AG10803 (cell line): ENCODE data around the gene SEBOX.

Experiments
- DNase-seq: peaks from one replicate; pipeline ENCODE4 v3.0.0; 2010; ENCODE audit warnings: low read depth
- H3K4me3 ChIP-seq: 2 replicates; pipeline ENCODE4 v1.5.1; 2011; ENCODE audit warnings: mild to moderate bottlenecking, low read length, control low read depth
- TF ChIP-seq, protein P1 (sequence below): conservative IDR thresholded peaks from 2 replicates; pipeline ENCODE4 v1.5.1; 2011; ENCODE audit warnings: mild to moderate bottlenecking, low read length, control low read depth, inconsistent platforms

SEBOX gene

DNA sequence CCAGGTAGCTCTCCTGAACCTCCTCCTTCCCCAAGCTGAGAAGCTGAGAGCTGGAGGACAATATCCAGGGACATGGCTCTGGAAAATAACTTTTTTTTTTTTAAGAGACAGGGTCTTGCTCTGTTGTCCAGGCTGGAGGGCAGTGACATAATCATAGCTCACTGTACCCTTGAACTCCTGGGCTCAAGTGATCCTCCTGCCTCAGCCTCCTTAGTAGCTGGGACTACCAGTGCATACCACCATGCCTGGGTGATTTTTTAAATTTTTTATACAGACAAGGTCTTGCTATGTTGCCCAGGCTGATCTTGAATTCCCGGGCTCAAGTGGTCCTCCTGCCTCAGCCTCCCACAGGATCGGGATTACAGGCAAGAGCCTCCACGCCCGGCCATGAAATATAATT, 34.8 kb upstream of the SEBOX start:
- TF ChIP-seq, protein P1, sequence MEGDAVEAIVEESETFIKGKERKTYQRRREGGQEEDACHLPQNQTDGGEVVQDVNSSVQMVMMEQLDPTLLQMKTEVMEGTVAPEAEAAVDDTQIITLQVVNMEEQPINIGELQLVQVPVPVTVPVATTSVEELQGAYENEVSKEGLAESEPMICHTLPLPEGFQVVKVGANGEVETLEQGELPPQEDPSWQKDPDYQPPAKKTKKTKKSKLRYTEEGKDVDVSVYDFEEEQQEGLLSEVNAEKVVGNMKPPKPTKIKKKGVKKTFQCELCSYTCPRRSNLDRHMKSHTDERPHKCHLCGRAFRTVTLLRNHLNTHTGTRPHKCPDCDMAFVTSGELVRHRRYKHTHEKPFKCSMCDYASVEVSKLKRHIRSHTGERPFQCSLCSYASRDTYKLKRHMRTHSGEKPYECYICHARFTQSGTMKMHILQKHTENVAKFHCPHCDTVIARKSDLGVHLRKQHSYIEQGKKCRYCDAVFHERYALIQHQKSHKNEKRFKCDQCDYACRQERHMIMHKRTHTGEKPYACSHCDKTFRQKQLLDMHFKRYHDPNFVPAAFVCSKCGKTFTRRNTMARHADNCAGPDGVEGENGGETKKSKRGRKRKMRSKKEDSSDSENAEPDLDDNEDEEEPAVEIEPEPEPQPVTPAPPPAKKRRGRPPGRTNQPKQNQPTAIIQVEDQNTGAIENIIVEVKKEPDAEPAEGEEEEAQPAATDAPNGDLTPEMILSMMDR: no peak
- H3K4me3 ChIP-seq: no peak overlapping the region
- DNase-seq: no peak

DNA sequence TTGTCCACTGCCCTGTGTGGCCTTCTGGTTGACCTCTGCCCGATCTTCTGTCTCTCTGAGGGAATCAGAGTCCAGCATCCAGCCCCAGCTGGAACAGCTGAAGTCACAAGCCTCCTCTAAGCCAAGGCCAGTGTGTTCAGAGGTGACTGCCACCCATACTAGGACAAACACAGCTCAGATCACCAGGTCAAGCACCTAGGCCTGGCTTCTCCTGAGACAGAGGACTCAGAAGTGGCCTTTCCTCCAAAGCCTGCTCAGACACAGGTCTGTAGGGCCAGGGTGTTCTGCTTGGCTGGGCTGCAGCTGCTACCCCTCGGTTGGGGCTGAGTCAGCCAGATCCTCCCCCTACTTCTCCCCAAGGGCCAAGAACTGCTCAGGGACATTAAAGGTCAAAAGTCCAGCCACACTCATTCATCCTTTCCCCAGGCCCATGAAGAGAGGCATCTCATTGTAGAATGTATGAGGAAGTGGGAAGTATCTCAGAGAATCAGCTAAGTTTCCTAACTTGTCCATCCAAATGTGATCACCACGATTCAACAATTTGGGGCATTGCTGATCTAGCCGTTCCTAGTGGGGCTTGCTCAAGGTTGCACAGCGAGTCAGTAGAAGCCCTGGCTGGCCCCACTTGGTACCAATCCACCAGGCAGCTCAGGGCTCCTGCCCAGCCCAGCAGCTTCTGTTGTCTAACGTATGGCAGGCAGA, 33.4 kb upstream of the SEBOX start:
- TF ChIP-seq, protein P1: no peak
- DNase-seq: no peak
- no peak overlapping the region for H3K4me3 ChIP-seq

DNA sequence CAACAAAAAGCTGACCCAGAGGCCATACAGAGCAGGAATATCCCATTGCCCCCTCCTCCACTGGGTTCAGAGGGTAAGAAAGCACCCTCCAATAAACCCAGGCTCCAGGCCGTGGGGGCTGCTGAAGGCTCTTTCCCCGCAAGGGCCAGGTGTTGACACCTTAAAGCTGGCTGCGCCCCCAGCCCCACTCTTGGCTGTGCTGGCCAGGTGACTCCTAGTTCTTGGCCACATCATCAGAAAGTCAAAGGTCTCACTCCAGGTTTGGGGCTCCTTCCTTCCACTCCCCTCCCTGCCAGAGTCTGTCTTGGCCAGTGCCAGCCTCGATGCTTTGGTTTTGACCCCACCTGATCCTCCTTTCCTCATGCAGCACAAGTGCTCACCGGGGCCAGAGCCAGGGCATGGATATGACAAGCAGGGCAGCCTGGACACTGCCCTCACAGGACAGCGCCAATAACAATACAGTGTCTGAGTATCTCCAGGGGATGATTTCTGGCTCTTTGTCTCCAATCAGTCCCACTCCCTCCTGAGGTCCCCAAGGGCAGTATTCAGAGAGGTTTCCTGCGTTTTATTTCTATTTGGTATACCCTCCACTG, 32.8 kb upstream of the SEBOX start:
- TF ChIP-seq, protein P1: no peak
- no peak for DNase-seq
- H3K4me3 ChIP-seq: no peak overlapping the region

DNA sequence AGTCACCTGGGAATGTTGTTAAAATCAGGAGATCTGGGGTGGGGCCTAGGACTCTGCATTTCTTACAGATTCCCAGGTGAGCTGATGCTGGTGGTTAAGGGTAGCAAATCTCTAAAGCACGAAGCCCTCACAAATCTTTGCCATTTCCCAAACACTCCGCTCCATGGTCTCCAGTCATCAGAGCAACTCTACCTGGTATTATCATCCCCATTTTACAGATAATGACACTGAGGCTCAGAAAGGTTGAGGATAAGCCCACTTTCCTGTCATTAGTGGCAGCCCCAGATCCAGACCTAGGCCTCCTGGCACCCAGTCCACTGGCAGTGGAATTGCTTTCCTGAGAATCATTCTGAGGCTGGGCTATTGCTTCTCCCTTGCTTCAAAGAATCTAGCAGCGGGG, 32.3 kb upstream of the SEBOX start:
- no peak for DNase-seq
- no peak overlapping the region for H3K4me3 ChIP-seq
- TF ChIP-seq, protein P1: no peak

DNA sequence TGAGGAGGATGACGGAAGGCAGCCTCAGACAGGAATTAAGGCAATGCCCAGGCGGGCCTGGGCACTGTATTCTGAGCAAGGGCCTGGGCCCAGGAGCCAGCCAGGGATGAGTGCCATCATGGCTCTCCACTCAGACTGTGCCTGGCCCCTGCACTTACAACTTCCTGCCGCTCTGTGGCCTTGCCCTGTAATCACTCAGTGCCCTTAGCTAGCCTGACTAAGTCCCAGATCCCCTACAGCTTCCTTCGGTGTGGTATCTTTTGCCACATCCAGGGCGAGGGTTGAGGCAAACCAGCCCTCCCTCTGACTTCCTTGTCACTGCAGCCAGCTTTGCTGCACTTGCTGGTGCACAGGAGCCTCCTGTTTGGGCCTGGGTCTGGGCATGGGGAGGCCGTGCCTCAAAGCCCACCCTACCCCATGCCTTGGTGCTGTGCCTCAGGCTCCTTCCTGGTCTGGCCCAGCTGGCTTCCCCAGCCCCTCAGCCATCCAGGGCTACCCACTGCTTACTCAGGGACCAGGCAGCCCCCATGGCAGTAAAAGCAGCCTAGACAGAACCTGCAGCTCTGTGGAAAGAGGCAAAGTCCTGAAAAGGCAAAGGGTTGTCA, 31.7 kb upstream of the SEBOX start:
- no peak overlapping the region for H3K4me3 ChIP-seq
- no peak for DNase-seq
- TF ChIP-seq, protein P1: no peak

DNA sequence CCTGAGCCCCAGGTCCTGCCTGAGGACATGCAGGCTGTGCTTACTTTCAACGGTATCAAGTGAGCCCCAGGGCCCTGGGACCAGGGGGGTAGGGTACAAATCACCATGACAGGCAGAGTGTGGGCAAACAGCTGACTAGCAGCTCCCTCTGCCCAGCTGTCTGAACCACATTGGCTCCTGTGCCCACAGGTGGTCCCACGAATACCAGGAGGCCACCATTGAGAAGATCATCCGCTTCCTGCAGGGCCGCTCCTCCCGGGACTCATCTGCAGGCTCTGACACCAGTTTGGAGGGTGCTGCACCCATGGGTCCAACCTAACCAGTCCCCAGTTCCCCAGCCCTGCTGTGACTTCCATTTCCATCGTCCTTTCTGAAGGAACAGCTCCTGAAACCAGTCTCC, 31.0 kb upstream of the SEBOX start:
- no peak for DNase-seq
- TF ChIP-seq, protein P1: no peak
- no peak overlapping the region for H3K4me3 ChIP-seq

DNA sequence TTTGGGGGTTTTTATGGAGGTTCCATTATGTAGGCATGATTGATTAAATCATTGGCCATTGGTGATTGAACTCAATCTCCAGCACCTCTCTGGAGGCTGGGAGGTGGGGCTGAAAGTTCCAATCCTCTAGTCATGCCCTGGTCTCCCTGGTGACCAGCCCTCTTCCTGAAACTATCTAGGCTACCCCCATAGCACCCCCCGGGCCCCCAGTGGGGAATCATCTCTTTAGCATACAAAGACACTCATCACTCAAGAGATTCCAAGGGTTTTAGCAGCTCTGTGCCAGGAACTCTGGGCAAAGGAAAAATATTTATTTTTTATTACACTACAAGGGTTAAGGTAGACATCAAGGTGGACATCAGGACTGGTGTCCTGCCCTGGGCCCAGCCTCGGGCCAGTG, 30.4 kb upstream of the SEBOX start:
- TF ChIP-seq, protein P1: no peak
- no peak for DNase-seq

More for the DNA sequence above, 30.4 kb upstream of the SEBOX start:
- no peak overlapping the region for H3K4me3 ChIP-seq
